Measurements from ENCODE around the gene PEX10.

DNA sequence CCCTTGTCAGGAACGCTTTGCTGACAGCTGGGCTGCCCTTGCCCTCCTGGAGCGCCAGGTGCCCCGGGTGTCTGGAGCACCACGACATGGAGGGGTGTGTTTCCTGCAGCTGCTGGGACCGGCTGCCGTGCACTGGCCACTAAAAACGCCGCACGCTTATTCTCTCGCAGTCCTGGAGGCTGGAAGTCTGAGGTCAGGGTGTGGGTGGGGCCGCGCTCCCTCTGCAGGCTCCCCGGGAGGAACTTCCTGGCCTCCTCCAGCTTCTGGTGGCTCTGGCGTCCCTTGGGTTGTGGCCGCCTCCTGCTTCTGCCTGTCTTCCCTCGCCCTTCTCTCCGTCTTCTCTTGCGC is 35.7 kb upstream of the PEX10 start:
- TF ChIP-seq, protein P1, sequence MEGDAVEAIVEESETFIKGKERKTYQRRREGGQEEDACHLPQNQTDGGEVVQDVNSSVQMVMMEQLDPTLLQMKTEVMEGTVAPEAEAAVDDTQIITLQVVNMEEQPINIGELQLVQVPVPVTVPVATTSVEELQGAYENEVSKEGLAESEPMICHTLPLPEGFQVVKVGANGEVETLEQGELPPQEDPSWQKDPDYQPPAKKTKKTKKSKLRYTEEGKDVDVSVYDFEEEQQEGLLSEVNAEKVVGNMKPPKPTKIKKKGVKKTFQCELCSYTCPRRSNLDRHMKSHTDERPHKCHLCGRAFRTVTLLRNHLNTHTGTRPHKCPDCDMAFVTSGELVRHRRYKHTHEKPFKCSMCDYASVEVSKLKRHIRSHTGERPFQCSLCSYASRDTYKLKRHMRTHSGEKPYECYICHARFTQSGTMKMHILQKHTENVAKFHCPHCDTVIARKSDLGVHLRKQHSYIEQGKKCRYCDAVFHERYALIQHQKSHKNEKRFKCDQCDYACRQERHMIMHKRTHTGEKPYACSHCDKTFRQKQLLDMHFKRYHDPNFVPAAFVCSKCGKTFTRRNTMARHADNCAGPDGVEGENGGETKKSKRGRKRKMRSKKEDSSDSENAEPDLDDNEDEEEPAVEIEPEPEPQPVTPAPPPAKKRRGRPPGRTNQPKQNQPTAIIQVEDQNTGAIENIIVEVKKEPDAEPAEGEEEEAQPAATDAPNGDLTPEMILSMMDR (IDR thresholded peaks at IDR 0.05 in 4 of 5, conservative IDR thresholded peaks at IDR 0.05 in 1 of 5) = no peak
- no peak for TF ChIP-seq POLR2A (IDR thresholded peaks at IDR 0.05)

All from gastrocnemius medialis (tissue), 4 donors.